ENCODE measurements around the gene LSS.

GRCh38 chr21:46265736-46266525 lies 37.4 kb upstream of the LSS start:
- TF ChIP-seq CTCF (IDR thresholded peaks at IDR 0.05), result no peak
- TF ChIP-seq POLR2AphosphoS5 (IDR thresholded peaks at IDR 0.05), result no peak

Measured in stomach (tissue), 4 donors.